GM21737 (cell line): Measurements from ENCODE around the gene POGLUT2.

Experiments
- ATAC-seq: cut with Tn5 transposase; IDR thresholded peaks from one replicate; pipeline ENCODE4 v1.9.1; 2021; ENCODE audit warnings: mild to moderate bottlenecking, moderate library complexity; ENCODE audit not compliant: unreplicated experiment

POGLUT2 gene

GRCh38 chr13:102798581-102799425, at the start of gene POGLUT2, which contains the start of gene BIVM:
POGLUT2 (minus strand) TSS chr13:102798976; CDS start chr13:102798670, 306 bp downstream.
BIVM (plus strand) TSS chr13:102799119; CDS start chr13:102807268, 8,149 bp downstream.
- peak; percentile 91 for ATAC-seq

GRCh38 chr13:102847272-102848234, 48.8 kb upstream of the POGLUT2 start:
- no peak for ATAC-seq

- ATAC-seq = peak; percentile 34
These were observed 47.7 kb upstream of the POGLUT2 start for GRCh38 chr13:102846261-102847015.

DNA sequence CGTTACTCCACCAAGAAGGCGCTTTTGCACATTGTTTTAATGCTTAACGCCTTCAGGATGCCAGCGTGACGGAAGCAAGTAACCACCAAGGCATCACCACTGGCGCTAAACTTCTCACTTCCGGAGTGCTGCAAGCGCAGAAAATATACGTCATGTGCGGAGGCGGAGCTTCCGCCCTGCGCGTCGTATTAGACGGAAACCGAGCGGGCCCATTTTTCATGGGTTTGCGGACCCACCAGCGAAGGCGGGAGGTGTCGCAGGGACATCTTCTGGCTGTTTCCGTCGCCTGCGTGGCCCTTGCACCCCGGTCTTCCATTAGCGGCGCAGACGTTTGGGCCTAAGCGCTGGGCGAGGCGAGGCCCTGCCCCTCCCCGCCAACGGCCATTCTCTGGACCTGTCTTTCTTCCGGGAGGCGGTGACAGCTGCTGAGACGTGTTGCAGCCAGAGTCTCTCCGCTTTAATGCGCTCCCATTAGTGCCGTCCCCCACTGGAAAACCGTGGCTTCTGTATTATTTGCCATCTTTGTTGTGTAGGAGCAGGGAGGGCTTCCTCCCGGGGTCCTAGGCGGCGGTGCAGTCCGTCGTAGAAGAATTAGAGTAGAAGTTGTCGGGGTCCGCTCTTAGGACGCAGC, 47.0 kb upstream of the POGLUT2 start, which contains the start of gene ERCC5:
TSS of gene ERCC5 (plus strand) at position 403 of the 631 bp plus-strand sequence. CDS start 235 bp downstream, outside the sequence.
- peak; percentile 83 for ATAC-seq

DNA sequence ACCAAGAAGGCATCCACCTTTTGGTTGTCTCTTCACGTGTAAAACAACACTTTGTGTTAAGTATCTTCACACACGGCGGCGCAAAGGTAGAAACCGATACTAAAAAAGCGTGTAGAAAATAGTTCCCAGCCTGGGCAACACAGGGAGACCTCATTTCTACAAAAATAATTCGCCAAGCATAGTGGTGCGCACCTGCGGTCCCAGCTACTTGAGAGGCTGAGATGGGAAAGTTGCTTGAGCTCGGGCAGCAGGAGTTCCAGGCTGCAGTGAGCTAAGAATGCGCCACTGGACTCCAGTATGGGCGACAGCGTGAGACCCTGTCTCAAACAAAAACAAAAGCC, 46.5 kb upstream of the POGLUT2 start:
- peak; percentile 12 for ATAC-seq

- no peak for ATAC-seq
These were observed 40.7 kb upstream of the POGLUT2 start for GRCh38 chr13:102839462-102839861.

DNA sequence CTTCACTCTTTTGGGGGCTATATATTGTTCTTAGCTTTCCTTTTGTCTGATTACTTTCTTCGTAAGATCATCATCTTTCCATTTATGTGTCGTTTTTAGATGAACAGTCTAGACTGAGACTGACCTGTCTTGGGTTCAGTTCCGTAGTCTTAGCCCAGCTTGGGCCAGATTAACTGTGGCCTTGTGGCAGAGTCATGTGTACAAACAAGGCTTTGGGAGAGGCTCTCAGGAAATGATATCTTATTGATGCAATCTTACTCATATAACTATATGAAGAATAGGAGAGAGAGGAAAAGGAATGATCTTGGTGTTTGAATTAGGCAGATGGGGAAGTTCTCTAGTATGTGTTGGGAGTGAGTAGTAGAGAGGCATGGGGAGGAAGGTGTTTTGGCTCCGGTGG, 40.2 kb upstream of the POGLUT2 start:
- no peak for ATAC-seq

DNA sequence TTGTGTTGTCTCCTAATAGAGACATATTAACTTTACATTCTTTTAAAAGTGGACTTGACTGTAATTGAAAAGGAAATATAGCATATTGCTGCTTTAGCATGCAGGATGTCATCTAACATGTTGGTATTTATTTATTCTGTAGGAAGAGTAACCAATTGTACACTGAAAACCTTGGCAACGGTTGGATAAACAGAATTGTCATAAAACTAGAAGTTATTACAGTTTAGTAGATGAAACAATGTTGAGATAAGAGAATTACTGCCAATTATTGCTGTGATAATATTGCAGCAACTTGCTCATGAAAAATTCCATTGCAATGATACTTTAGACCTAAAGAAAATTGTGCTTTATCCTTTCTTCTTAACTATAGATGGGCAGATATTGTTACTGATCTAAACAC, 39.5 kb upstream of the POGLUT2 start:
- ATAC-seq = no peak

GRCh38 chr13:102836471-102836870, 37.7 kb upstream of the POGLUT2 start:
- no peak for ATAC-seq

GRCh38 chr13:102830646-102831045, 31.9 kb upstream of the POGLUT2 start:
- no peak for ATAC-seq

- ATAC-seq = no peak
These were observed 27.3 kb upstream of the POGLUT2 start for GRCh38 chr13:102825921-102826706.

DNA sequence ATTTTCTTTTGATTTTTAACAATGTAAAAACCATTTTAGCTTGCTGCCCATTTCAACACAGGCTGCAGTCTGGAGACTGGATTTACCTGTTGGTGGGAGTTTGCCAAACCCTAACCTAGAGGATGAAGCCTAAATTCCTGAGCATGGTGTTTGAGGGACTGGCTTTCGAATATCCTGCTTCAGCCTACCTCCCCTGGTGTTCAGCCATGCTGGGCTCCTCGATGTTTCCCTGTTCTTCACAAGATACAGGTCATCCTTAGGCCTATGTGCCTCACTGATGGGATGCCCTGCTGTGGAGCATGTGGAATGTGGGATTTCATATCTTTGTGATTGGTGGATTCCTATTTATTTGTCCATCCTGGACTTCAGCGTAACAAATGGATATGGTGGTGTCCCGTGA, 26.6 kb upstream of the POGLUT2 start:
- no peak for ATAC-seq

- no peak for ATAC-seq
These were observed 19.1 kb upstream of the POGLUT2 start for GRCh38 chr13:102817907-102818306.

DNA sequence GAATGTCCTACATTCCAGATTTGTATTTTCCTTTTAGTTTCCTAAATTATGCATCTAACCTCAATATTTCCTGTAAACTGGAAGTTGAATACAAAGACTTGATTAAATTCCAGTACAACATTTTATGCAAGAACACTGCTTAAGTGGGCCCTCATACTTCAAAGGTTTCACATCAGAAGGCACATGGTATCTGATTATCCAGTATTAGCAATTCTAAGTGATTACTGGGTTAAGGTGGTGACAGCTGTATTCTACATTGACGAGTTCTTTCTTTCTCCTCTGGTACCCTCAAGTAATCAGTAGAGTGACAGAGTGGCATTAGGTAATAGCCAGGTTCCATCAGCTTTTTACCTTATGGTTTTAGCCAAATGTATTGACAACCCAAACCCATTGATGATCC, 18.5 kb upstream of the POGLUT2 start:
- ATAC-seq = no peak

GRCh38 chr13:102816708-102817107, 17.9 kb upstream of the POGLUT2 start:
- ATAC-seq = no peak

DNA sequence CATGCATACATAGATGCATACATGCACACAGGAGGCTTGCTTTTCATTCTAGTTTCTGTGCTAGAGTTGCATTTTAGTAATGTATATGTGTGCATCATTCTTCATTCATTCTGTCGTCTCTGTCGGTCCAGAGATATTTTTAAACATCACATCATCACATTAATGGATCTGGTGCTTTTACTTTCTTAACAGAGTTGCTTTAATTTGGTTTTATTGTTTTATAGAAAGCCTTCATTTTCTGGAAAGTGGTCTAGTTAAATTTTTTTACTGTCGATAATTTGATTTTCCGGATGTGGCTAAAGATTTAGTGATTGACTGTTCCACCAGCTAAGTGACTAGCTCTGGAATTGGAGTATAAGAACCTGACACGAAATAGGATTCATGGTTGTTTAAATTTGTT, 17.0 kb upstream of the POGLUT2 start:
- ATAC-seq = no peak

DNA sequence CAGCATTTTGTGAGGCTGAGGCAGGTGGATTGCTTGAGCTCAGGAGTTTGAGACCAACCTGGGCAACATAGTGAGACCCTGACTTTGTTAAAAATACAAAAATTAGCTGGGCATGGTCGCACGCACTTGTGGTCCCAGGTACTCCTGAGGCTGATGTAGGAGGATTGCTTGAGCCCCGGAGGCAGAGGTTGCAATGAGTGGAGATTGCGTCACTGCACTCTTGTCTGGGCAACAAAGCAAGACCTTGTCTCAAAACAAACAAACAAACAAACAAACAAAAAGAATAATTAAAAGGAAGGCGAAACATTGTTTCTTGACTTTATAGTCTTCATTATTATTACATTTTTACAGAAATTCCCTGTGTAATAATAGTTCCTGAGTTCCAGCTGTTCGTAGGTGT, 16.0 kb upstream of the POGLUT2 start:
- no peak for ATAC-seq

DNA sequence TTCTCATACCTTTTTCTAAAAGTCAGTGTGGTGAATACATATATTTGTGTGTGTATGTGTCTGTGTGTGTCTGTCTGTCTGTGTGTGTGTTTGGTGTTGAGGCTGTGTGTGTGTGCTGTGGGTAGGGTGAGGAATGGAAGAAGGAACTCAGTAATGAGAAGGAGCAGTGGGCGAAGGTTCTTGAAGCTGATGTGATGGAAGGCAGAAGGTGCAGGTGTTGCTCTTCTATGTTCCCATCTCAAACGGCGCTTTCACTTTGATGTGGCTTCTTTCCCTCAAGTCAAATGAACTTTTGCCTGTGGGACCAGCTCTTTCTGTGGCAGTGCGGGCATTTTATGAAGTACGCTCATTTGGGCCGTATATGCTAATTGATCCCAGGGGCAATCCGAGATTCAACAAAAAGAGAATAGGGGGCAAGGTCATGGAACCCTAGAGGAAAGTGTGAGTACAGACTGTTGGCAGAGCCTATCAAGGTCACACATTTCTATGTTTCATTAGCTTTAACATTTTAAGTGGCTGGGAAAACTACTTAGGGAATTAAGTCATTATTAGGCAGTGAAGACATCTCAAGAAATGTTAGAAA, 15.3 kb upstream of the POGLUT2 start:
- no peak for ATAC-seq

GRCh38 chr13:102812611-102813287, 14.0 kb upstream of the POGLUT2 start:
- ATAC-seq = no peak
